Endothelial cell of umbilical vein (primary cell): ENCODE results near the gene SWT1.

Experiments
- CTCF ChIP-seq, 2 donors: IDR thresholded peaks; 1 replicate in 1 of 2; 2 replicates in 1 of 2; pipeline ENCODE4 v1.5.1; 2011; ENCODE audit warnings: low read length in 2 of 2, mild to moderate bottlenecking in 2 of 2, moderate library complexity in 2 of 2, control low read depth in 1 of 2, inconsistent platforms in 1 of 2, low read depth in 1 of 2; ENCODE audit not compliant: insufficient read depth in 1 of 2; ENCODE audit errors: extremely low read depth in 1 of 2
- EZH2 ChIP-seq: IDR thresholded peaks from 2 replicates; pipeline ENCODE4 v1.6.1; 2012; ENCODE audit warnings: borderline replicate concordance, low read depth, mild to moderate bottlenecking, moderate library complexity, low read length, inconsistent platforms; ENCODE audit not compliant: severe bottlenecking

GRCh38 chr1:185265314-185265713 is 108.3 kb downstream of the SWT1 start:
- no peak for TF ChIP-seq CTCF (IDR thresholded peaks at IDR 0.05; ENCODE audit: extremely low read depth in 1 of 2, insufficient read depth in 1 of 2, low read depth in 1 of 2, low read length in 2 of 2)
- TF ChIP-seq EZH2, result no peak
